AG04450 (cell line): ENCODE results near the gene JAGN1. TPM values are rescaled to one million over a fixed set of nuclear protein-coding genes. Genes with fewer than 3 reads are reported as not detected.
"Not testable (repeated sequence)": the region's sequence is repeated elsewhere in the genome, so short reads cannot be mapped to it uniquely, and the experiment has no call there.

Experiments
- CTCF ChIA-PET: fragments of 300-600, 350-600 bp; formaldehyde crosslinking; extraction: SDS; loops from one replicate; lab custom pipeline; 2022; ENCODE audit warnings: antibody characterized with exemption, inconsistent platforms; lab: Charles Lee
- POLR2A ChIA-PET: fragments of 350-600 bp; formaldehyde crosslinking; extraction: SDS; loops from one replicate; lab custom pipeline; 2021; ENCODE audit warnings: antibody characterized with exemption, inconsistent platforms; lab: Yijun Ruan, JAX
- DNase-seq: peaks from one replicate; pipeline ENCODE4 v3.0.0-alpha.2; 2011; ENCODE audit warnings: low read depth, low spot score
- H3K27ac ChIP-seq: one replicate; pipeline ENCODE4 v1.5.1; 2012; ENCODE audit warnings: low read depth, low read length, control low read depth
- H3K27me3 ChIP-seq: one replicate; pipeline ENCODE4 v1.6.0; 2012; ENCODE audit warnings: low read length; ENCODE audit not compliant: control insufficient read depth, insufficient read depth
- H3K4me3 ChIP-seq: 2 replicates; pipeline ENCODE4 v1.5.1; 2011; ENCODE audit warnings: mild to moderate bottlenecking, low read depth, low read length, control low read depth
- H3K9me3 ChIP-seq: 2 replicates; pipeline ENCODE4 v1.5.1; 2012; ENCODE audit warnings: low read length; ENCODE audit not compliant: control insufficient read depth, insufficient read depth
- polyA plus RNA-seq: library from polyadenylated mRNA; depleted of rRNA; stranded (reverse); fragments of >200 nt; gene quantifications from 2 replicates; pipeline ENCODE4 v1.2.3, GENCODE V29; 2011
- TF ChIP-seq, protein P1 (sequence below): IDR thresholded peaks from 2 replicates; pipeline ENCODE4 v1.5.1; 2011; ENCODE audit warnings: low read depth, low read length, control low read depth, inconsistent platforms

Gene JAGN1
- polyA plus RNA-seq, 1 experiment, result 44.4 TPM

DNA sequence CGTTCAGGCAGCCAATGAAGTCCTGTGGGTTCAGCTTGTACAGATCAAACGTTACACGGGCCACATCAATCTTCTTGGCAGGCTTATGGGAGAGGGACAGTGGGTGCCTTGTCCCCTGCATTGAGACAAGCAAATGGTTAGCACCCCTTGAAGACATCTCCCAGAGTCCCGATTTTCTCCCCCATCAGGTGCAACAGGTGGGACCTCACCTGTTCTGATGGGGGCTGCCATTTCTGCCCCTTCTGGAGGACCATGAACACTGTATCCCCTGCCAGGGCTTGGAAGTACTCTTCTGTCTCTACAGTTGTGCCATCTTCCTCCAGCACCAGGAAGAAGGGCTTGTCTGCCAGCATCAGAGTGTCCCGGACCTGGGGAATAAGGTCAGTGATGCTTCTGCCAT is 20.5 kb upstream of the JAGN1 start:
- DNase-seq, result no peak
- Histone ChIP-seq H3K9me3 (no peaks in the 10 kb centered on the region), H3K27me3 (no peaks in the 10 kb centered on the region), H3K27ac (no peak overlapping the region), H3K4me3 (no peak overlapping the region)
- POLR2A ChIA-PET, result interaction anchor here (1.1 kb wide), 1 partner anchor 22 kb away, joined by 3 read pairs; no protein-coding TSS in a partner anchor
- TF ChIP-seq, protein P1, sequence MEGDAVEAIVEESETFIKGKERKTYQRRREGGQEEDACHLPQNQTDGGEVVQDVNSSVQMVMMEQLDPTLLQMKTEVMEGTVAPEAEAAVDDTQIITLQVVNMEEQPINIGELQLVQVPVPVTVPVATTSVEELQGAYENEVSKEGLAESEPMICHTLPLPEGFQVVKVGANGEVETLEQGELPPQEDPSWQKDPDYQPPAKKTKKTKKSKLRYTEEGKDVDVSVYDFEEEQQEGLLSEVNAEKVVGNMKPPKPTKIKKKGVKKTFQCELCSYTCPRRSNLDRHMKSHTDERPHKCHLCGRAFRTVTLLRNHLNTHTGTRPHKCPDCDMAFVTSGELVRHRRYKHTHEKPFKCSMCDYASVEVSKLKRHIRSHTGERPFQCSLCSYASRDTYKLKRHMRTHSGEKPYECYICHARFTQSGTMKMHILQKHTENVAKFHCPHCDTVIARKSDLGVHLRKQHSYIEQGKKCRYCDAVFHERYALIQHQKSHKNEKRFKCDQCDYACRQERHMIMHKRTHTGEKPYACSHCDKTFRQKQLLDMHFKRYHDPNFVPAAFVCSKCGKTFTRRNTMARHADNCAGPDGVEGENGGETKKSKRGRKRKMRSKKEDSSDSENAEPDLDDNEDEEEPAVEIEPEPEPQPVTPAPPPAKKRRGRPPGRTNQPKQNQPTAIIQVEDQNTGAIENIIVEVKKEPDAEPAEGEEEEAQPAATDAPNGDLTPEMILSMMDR, result no peak
- CTCF ChIA-PET, result no interaction called here

DNA sequence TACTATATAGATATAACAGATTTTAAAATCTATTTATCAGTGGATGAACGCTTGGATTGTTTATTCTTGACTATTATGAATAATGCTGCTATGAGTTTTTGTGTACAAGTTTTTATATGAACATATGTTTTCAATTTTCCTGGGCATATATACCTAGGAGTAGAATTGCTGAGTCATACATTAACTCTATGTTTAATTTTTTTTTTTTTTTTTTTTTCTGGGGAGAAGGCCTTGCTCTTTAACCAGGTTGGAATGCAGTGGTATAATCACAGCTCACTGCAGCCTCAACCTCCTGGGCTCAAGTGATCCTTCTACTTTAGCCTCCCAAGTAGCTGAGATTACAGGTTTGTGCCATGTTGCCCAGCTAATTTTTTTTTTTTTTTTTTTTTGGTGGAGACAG is 19.4 kb upstream of the JAGN1 start:
- H3K27me3 ChIP-seq, result no peaks in the 10 kb centered on the region
- H3K4me3 ChIP-seq, result no peak overlapping the region
- TF ChIP-seq, protein P1, result no peak
- POLR2A ChIA-PET, result interaction anchor here (0.6 to 1.1 kb wide), 8 partner anchors 10 to 297 kb away, joined by 3 to 5 read pairs (median 4); partner anchors contain the start of gene CRELD1
- DNase-seq, result peak; percentile 51
- CTCF ChIA-PET, result interaction anchor here (0.9 kb wide), 1 partner anchor 155 kb away, joined by 5 read pairs; no protein-coding TSS in a partner anchor
- H3K27ac ChIP-seq, result peak overlapping the region; percentile 57
- no peaks in the 10 kb centered on the region for H3K9me3 ChIP-seq

DNA sequence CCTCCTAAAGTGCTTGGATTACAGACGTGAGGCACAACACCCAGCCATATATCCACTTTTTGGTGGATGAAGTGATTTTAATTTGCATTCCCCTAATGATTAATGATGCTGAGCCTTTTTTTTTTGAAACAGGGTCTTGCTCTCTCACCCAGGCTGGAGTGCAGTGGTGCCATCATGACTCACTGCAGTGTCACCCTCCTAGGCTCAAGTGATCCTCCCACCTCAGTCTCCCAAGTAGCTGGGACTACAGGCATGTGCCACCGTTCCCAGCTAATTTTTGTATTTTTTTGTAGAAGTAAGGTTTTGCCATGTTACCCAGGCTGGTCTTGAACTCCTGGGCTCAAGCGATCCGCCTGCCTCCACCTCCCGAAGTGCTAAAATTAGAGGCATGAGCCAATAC is 18.3 kb upstream of the JAGN1 start:
- H3K9me3 ChIP-seq, CTCF ChIA-PET, DNase-seq, H3K4me3 ChIP-seq, POLR2A ChIA-PET, H3K27ac ChIP-seq, H3K27me3 ChIP-seq: not testable (repeated sequence)

DNA sequence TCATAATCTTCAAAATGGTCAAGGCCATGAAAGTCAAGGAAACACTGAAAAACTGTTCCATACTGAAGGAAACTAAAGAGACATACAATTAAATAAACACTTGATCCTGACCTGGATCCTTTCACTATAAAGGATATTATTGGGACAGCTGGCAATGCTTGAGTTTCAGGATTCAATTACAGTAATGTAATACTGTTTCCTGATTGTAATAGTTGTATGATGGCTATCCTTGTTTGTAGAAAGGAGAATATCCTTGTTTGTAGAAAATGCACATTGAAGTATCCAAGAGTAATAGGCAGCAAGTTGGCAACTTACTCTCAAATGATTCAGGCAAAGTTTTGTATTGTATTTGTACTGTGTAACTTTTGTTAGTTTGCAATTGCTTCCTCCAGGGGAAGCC is 15.0 kb upstream of the JAGN1 start:
- ChIA-PET CTCF (no interaction called here), POLR2A (interaction anchor here (0.7 to 1.2 kb wide), 3 partner anchors 9 to 123 kb away, joined by 3 to 8 read pairs (median 5); no protein-coding TSS in a partner anchor)
- no peaks in the 10 kb centered on the region for H3K27me3 ChIP-seq
- no peaks in the 10 kb centered on the region for H3K9me3 ChIP-seq
- DNase-seq, result no peak
- peak overlapping the region; percentile 39 for H3K27ac ChIP-seq
- H3K4me3 ChIP-seq, result no peak overlapping the region
- TF ChIP-seq, protein P1, result no peak

DNA sequence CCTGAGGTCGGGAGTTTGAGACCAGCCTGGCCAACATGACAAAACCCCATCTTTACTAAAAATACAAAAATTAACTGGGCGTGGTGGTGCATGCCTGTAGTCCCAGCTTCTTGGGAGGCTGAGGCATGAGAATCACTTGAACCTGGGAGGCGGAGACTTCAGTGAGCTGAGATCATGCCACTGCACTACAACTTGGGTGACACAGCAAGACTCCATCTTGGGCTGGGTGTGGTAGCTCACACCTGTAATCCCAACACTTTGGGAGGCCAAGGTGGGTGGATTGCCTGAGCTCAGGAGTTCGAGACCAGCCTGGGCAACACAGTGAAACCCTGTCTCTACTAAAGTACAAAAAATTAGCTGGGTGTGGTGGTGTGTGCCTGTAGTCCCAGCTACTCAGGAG is 14.2 kb upstream of the JAGN1 start:
- CTCF ChIA-PET, POLR2A ChIA-PET, H3K9me3 ChIP-seq: not testable (repeated sequence)

DNA sequence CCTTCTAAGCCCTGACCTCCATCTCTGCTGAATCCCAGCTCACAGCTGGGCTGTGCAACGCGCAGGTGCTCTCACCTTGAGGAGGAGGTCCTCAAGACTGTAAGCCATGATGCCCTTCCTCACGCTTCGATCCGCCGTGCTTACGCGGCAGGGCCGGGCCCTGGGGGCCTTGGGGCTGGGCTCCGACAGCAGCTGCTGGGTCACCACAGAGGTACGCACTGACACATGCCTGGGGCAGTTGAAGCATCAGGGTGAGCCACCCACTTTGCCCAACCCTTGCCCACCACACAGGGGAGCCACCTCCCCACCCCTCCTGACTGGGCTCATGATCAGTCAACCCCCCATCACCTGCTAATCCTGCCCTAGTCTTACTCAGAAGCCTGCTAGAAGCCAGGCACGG is 13.4 kb upstream of the JAGN1 start:
- H3K4me3 ChIP-seq, result no peak overlapping the region
- TF ChIP-seq, protein P1, result no peak
- no peak for DNase-seq
- POLR2A ChIA-PET, result no interaction called here
- CTCF ChIA-PET, result no interaction called here
- no peaks in the 10 kb centered on the region for H3K9me3 ChIP-seq
- H3K27me3 ChIP-seq, result no peaks in the 10 kb centered on the region
- H3K27ac ChIP-seq, result no peak overlapping the region

More for the DNA sequence above, 14.2 kb upstream of the JAGN1 start:
- DNase-seq, H3K4me3 ChIP-seq, H3K27ac ChIP-seq, H3K27me3 ChIP-seq: not testable (repeated sequence)
